T-helper 22 cell (primary cell): ENCODE results near the gene CENPX.

Experiments used
- DNase-seq: peaks from one replicate; pipeline ENCODE4 v3.0.0-alpha.2; 2020; ENCODE audit warnings: low read depth

Gene CENPX

DNA sequence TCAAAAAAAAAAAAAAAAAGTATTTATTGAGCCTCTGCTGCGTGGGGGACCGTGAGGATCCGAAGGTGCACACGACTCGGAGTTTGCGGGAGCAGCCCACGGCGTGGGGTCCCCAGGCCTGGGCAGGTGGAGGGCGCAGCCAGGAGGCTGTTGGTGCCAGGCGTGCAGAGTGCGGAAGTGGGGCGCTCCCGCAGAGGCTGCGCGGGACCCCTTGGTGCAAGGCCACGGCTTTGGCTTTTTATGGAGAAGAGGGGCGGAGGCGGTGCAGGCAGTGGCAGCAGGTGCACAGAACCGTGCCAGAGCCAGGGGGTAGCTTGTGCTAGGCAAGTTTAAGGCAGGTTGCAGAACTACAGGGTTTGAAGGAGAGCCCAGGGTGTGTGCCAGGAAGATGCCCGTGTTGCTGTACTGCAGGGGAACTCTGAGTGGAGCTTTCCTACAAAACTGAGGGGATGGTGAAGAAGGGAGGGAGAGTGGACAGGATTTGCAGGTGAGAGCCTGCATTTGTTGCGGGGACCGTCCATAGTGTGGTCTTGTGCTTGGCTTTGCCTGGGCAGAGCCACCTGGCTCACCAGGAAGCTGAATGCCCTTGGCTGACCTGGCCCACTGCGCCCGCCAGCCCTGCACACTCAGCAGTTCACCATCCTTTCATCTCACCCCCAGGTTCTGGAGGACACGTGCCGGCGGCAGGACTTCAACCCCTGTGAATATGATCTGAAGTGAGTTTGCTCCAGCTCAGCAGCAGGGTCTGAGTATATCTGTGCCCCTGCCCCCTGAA, 44.0 kb downstream of the CENPX start:
- DNase-seq = no peak

DNA sequence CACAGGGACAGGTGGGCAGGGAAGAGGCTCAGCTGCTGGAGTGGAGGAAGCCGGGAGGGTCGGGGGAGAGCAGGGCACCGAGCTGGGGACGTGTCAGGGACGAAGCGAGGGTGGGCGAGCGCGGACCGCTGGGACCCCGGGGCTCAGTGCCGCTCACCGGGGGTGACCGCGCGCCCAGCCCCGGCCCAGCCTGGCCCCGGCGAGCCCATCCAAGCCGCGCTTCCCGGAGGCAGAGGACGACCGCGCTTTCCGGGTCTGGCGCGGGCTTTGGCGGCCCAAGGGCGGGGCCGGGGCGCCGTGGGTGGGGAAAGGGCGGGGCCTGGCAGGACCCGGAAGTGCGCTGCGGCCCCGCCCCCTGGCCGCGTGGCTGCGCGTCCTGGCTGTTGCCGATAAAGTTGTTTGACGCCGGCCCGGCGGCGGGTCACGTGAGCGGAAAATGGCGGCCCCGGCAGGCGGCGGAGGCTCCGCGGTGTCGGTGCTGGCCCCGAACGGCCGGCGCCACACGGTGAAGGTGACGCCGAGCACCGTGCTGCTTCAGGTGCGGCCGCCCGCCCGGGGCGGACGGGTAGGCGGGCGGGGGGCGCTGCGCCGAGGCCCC, 45.4 kb downstream of the CENPX start, which contains the start of gene ASPSCR1:
TSS of gene ASPSCR1 (plus strand) at position 419 of the 598 bp plus-strand sequence. CDS start at position 437, 18 bp downstream.
- peak; percentile 80 for DNase-seq

DNA sequence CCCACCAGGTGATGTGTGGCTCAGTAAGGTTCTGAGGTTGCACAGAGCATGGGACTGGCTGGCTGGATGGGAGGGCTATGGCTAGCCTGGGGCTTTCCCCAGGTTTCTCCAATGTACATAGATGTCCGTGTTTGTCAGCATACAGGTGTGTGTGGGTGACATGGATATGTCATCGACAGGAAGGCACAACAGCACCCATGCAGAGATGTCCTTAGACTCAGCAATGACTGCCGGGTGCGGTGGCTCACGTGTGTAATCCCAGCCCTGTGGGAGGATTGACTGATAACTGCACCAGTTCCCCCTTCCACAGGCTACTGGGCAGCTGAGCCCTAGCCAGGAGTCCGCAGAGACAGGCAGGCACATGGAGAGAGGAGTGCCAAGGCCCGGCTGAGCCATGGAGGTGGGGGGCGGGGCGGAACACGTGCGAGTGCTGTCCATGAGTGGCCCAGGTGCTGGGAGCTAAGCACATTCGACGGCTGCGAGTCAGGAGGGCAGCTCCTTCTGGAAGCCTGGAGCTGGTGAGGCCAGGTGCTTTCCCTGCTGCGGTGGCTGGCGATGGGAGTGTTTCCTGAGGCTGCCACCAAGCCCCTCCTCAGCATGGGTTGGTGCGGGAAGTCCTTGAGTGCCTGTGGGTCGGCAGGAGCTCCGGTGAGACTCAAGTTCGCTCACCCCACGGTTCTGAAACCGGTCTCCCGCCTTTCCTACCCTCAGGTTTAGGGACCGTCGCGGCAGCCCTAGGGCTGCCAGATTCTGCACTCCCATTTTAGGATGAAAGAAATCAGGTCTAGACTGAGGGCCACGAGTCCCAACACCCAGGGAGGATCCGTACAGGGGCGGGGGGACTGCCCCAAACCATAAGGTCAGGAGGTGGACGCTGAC, 46.1 kb downstream of the CENPX start:
- no peak for DNase-seq

DNA sequence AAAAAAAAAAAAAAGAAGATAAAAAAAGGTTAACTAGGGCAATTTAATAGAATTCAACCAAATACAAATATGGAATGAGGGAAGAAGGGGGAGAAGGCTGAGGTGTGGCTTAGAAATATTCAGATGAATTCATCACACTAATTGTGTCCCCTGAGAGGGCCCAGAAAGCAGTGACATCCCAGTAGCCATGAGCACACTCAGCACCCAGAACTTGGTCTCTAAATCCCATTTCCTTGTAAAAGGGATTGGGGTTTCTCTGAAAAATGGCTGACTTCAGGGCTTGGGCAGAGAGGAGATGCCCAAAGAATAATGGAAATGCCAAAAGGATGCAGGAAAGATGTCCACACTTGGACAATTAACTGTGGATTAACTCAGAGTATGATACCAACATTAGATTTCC, 49.2 kb downstream of the CENPX start:
- no peak for DNase-seq

- DNase-seq = no peak
Observed at GRCh38 chr17:81968850-81969812, 53.5 kb downstream of the CENPX start.
